HepG2 (cell line): Measurements from ENCODE around the gene RACGAP1.

Source experiments
- MBNL3 ChIP-seq: fragments of 250-450 bp; sonication (Bioruptor Pico); conservative IDR thresholded peaks from 2 replicates; pipeline ENCODE4 v1.8.0; 2022; ENCODE audit warnings: mild to moderate bottlenecking, inconsistent platforms
- RBAK ChIP-seq: sonication (generic); formaldehyde crosslinking; IDR thresholded peaks from 2 replicates; pipeline ENCODE4 v1.5.1; 2020; ENCODE audit warnings: mild to moderate bottlenecking, missing genetic modification reagents
- SMARCE1 ChIP-seq: fragments of 450-650 bp; IDR thresholded peaks from 2 replicates; pipeline ENCODE4 v1.6.1; 2017; ENCODE audit warnings: borderline replicate concordance
- TBP ChIP-seq: sonication (generic); formaldehyde crosslinking; IDR thresholded peaks from 2 replicates; pipeline ENCODE4 v1.5.0; 2020; ENCODE audit warnings: missing genetic modification reagents
- XRCC5 ChIP-seq: fragments of 200-400 bp; formaldehyde crosslinking; optimal IDR thresholded peaks from 2 replicates; pipeline ENCODE3; 2017; ENCODE audit warnings: mild to moderate bottlenecking, low read length
- ZNF572 ChIP-seq: sonication (generic); formaldehyde crosslinking; IDR thresholded peaks from 2 replicates; pipeline ENCODE4 v1.5.1; 2020; ENCODE audit warnings: mild to moderate bottlenecking, missing genetic modification reagents
- TF ChIP-seq, protein P1 (sequence below), 2 experiments: sonication (generic) in 1 of 2; formaldehyde crosslinking in 1 of 2; IDR thresholded peaks; 2 replicates each; pipeline versions ENCODE4 v1.5.1 to v1.6.1; 2011 to 2020; ENCODE audit warnings: borderline replicate concordance in 1 of 2, low read depth in 1 of 2, low read length in 1 of 2, mild to moderate bottlenecking in 1 of 2, missing genetic modification reagents in 1 of 2, moderate library complexity in 1 of 2
- TF ChIP-seq, protein P2 (sequence below): sonication (generic); formaldehyde crosslinking; IDR thresholded peaks from 2 replicates; pipeline ENCODE4 v1.5.0; 2020; ENCODE audit warnings: mild to moderate bottlenecking, missing genetic modification reagents, moderate library complexity

DNA sequence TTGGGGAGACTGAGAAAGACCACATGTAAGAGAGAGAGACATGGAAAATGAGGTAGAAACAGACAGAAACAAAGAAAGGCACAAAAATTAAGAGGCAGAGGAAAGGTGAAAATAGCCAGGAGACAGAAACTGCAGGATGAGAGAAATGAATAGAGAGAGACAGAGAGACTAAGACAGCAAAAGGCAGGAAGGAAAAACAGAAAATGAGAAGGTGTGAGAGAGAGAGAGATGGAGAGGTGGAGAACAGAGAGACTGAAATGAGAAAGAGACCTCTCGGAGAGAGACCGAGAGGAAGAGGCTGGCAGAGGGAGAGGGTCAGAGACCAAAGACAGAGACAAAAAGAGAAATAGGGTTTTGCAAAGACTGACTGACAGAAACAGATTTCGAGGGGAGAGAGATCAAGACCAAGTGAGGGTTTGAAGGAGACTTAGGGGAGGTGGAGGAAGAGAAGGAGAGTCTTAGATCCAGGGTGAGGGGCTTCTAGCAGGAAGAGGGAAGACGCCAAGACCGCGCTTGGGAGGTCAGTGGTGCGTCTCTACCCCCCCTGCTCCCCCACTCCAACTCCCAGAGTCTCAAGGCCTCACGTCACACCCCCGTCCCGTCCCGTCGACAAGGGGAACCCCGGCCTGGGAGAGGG lies 64.7 kb downstream of the RACGAP1 start:
- TF ChIP-seq, protein P1, sequence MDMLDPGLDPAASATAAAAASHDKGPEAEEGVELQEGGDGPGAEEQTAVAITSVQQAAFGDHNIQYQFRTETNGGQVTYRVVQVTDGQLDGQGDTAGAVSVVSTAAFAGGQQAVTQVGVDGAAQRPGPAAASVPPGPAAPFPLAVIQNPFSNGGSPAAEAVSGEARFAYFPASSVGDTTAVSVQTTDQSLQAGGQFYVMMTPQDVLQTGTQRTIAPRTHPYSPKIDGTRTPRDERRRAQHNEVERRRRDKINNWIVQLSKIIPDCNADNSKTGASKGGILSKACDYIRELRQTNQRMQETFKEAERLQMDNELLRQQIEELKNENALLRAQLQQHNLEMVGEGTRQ (IDR thresholded peaks at IDR 0.05; ENCODE audit: low read depth, low read length): no peak
- TF ChIP-seq, protein P1 (CRISPR knock-in tag; IDR thresholded peaks at IDR 0.05; ENCODE audit: borderline replicate concordance): no peak
- TF ChIP-seq, protein P2, sequence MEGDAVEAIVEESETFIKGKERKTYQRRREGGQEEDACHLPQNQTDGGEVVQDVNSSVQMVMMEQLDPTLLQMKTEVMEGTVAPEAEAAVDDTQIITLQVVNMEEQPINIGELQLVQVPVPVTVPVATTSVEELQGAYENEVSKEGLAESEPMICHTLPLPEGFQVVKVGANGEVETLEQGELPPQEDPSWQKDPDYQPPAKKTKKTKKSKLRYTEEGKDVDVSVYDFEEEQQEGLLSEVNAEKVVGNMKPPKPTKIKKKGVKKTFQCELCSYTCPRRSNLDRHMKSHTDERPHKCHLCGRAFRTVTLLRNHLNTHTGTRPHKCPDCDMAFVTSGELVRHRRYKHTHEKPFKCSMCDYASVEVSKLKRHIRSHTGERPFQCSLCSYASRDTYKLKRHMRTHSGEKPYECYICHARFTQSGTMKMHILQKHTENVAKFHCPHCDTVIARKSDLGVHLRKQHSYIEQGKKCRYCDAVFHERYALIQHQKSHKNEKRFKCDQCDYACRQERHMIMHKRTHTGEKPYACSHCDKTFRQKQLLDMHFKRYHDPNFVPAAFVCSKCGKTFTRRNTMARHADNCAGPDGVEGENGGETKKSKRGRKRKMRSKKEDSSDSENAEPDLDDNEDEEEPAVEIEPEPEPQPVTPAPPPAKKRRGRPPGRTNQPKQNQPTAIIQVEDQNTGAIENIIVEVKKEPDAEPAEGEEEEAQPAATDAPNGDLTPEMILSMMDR (CRISPR knock-in tag): no peak
- TF ChIP-seq ZNF572: no peak
- TF ChIP-seq MBNL3 (CRISPR knock-in tag): no peak
- TF ChIP-seq SMARCE1: no peak
- TF ChIP-seq TBP (CRISPR knock-in tag): no peak
- no peak for TF ChIP-seq XRCC5
- no peak for TF ChIP-seq RBAK (CRISPR knock-in tag)
